GM12874 (cell line): ENCODE measurements around the gene LRRC4C.

ENCODE experiments used
- CTCF ChIP-seq: IDR thresholded peaks from 2 replicates; pipeline ENCODE4 v1.5.1; 2011; ENCODE audit warnings: low read depth, mild to moderate bottlenecking, control low read depth, low read length, moderate library complexity; ENCODE audit not compliant: insufficient read depth

Gene LRRC4C

DNA sequence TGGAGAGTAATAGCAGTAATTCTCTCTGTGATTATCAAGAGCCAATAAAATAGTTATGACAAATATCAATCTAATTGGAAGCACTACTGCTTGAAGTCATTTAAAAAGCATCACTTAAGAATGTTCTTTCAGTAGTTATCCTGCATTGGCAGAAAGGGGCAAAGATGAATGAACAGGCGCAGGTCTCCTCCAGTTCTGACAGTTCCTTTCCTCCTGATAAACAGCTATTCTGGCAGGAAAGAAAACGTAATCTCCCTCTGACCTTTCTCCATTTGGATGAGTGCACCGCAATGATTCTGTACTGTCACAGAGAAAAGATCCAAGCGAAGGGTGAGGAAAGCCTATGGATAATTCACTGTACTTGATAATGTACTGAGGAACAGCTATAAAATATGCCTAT is 521.5 kb downstream of the LRRC4C start:
- TF ChIP-seq CTCF, result no peak

GRCh38 chr11:40924915-40925314 is 534.5 kb downstream of the LRRC4C start:
- no peak for TF ChIP-seq CTCF

DNA sequence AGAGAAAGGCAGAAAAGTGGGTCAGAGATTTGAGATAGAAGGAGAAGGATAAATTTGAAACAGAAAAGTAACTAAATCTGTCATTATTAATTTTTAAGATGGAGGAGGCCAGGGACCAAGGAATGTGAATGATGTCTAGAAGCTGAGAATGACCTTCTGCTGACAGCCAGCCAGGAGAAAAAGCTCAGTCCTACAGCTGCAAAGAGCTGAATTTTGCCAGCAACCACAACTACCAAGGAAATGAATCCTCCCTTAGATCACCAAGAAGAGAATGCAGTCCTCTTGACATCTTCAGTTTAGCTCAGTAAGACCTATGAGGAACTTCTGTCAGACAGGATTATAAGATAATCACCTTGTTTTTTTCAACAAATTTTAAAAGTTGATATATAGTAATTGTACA is 538.2 kb downstream of the LRRC4C start:
- TF ChIP-seq CTCF, result no peak

DNA sequence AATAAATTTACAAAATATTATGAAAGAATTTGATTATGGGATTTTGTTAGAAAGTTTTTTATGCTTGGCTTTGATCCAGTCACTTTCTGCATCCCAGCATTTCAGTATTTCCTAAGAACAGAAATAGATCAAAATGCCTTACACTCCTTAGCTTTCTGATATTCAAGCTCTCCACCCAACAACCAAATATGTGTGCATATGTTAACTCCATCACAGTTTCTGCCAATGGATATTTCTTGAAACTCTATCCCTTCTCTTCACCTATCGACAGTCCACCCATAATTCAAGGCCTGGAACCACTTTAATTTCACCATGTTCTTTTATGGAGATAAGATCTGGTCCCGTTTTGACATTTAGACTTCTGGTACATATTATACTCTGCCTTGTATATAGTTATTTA is 565.0 kb downstream of the LRRC4C start:
- no peak for TF ChIP-seq CTCF

DNA sequence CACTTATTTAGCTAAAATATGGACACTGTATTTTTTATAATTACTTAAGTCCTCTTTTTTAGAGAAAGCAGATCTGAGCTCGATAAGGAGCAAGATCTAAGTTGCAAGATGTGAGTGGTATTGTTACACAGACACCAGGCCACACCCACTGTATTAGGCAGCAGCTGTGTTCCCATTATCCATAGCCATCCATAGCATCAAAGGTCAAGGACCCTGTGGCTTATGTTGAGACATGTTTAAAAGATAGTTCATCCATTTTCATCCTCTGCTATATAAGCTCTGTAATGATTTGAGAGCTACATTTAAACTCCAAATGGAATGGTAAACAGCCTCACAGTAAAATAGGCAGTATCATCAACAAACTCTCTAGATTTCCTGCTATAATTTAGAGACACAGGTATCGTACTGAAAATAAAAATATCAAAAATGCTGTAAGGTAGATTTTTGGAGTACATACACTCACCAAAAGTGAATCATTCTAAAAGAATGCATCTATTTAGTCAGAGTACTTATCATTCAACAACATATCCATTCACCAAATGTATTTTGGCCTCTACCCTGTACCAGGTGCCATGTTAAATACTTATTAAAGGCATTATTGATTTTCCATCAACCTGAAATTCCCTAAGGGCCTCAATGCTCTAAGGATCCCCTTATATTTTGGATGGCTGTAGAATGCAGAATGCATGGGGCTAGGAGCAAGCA is 574.0 kb downstream of the LRRC4C start:
- no peak for TF ChIP-seq CTCF

DNA sequence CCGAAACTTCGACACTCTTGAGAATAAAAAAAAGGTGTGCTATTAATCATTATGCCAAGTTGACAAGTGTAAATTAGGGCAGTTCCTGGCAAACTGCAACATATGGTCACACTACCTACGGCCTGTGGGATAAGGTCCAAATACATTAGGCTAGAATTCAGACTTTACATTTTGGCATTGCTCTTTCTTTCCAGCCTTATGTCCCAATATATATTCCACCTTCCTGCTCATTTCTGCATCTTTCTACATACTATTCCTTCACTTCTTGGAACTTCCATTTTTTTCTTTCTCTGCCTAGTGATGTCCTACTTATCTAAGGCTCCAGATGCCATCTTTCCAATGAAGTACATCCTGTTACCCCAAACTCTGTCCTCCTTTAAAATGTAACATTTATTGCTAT is 577.2 kb downstream of the LRRC4C start:
- no peak for TF ChIP-seq CTCF

DNA sequence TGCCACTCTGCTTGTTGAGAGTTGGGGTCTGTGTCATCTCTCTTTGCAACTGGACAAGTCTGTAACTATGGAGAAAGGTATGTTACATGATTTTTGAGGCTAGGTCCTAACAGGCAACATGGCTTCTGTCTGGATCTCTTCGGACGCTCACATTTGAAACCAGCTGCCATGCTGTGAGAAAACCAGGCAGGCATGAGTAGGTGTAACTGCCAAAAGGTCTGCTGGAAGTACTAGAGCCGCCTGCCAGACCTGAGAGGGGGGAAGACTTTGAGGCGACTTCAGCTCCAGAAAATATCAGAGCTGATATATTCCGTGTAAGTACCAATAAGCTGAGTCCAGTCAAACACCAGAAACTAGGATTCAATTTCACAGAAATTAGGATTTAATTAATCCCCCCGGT is 579.5 kb downstream of the LRRC4C start:
- no peak for TF ChIP-seq CTCF
